ENCODE results near the gene TRIM77. TPM values are rescaled to one million over a fixed set of nuclear protein-coding genes. Genes with fewer than 3 reads are reported as not detected.

TRIM77 gene
- not detected in 2 replicates for total RNA-seq

DNA sequence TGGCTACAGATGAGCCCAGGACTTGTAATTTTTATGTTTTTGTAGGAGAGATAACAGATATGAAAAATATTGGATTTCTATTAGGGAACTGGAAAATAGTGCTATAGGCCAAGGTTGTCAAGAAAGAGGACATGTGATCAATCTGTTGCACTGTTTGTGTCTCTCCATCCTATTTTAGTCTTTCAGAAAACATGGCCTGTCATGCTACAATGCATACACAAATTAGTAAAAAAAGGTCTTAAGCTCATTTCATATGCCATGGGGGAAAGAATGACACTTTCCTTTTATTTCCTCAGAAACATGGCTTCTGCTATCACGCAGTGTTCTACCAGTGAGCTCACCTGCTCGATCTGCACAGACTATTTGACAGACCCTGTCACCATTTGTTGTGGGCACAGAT is at the start of gene TRIM77:
TRIM77 (plus strand) TSS at position 301 of the 400 bp plus-strand sequence; CDS start at position 301, 0 bp downstream.

Other genes starting within 250 kb of the TRIM77 start
- 0.85 and 2.7 TPM in 2 replicates for gene NOX4, start 218.9 kb upstream of the TRIM77 start, total RNA-seq
- gene TRIM49, start 98.3 kb downstream of the TRIM77 start, total RNA-seq, result not detected in 2 replicates
- not detected in 2 replicates for gene TRIM64B, start 168.2 kb downstream of the TRIM77 start, total RNA-seq
- gene TRIM49D1, start 211.9 kb downstream of the TRIM77 start, total RNA-seq, result not detected in 2 replicates
- gene TRIM49D2, start 213.8 kb downstream of the TRIM77 start, total RNA-seq, result not detected in 2 replicates